Heart left ventricle (tissue), 16 donors: ENCODE measurements around the gene DNAJC11. TPM values are rescaled to one million over a fixed set of nuclear protein-coding genes. Genes with fewer than 3 reads are reported as not detected.
"Not testable (repeated sequence)": the region's sequence is repeated elsewhere in the genome, so short reads cannot be mapped to it uniquely, and the experiment has no call there.

Source experiments
- ATAC-seq, 4 donors: fragments of 200-7000 bp; cut with Tn5 transposase; one replicate each; pipeline ENCODE4 v1.9.1; 2020 to 2022; ENCODE audit warnings: moderate library complexity in 4 of 4, mild to moderate bottlenecking in 3 of 4, moderate number of reproducible peaks in 1 of 4
- DNase-seq, 5 donors: peaks; one replicate each; pipeline ENCODE4 v3.0.0-alpha.2; 2020
- H3K27ac ChIP-seq, 12 donors: fragments of 200-600 bp; sonication (generic) in 4 of 12; one replicate each; pipeline versions ENCODE4 v1.5.0 to v1.8.0; 2016 to 2022; ENCODE audit warnings: mild to moderate bottlenecking in 2 of 12
- H3K27me3 ChIP-seq, 9 donors: fragments of 200-600 bp; sonication (generic) in 2 of 9; one replicate each; pipeline versions ENCODE4 v1.5.1 to v1.8.0; 2016 to 2022; ENCODE audit warnings: mild to moderate bottlenecking in 3 of 9
- H3K36me3 ChIP-seq, 9 donors: fragments of 200-600 bp; sonication (generic) in 2 of 9; one replicate each; pipeline versions ENCODE4 v1.5.0 to v1.8.0; 2018 to 2022; ENCODE audit warnings: mild to moderate bottlenecking in 2 of 9
- H3K4me1 ChIP-seq, 12 donors: fragments of 200-600 bp; sonication (generic) in 4 of 12; one replicate each; pipeline versions ENCODE4 v1.5.0 to v1.8.0; 2016 to 2022; ENCODE audit warnings: mild to moderate bottlenecking in 3 of 12
- H3K4me3 ChIP-seq, 12 donors: fragments of 200-600 bp; sonication (generic) in 4 of 12; one replicate each; pipeline versions ENCODE4 v1.5.0 to v1.8.0; 2017 to 2022; ENCODE audit warnings: mild to moderate bottlenecking in 9 of 12, moderate library complexity in 4 of 12
- H3K9me3 ChIP-seq, 12 donors: fragments of 200-600 bp; sonication (generic) in 4 of 12; one replicate each; pipeline versions ENCODE4 v1.5.0 to v1.8.0; 2016 to 2022; ENCODE audit warnings: mild to moderate bottlenecking in 1 of 12
- CTCF ChIP-seq, 12 donors: fragments of 200-600 bp; sonication (generic) in 4 of 12; IDR thresholded peaks; one replicate each; pipeline versions ENCODE4 v1.5.0 to v1.8.0; 2018 to 2022; ENCODE audit warnings: antibody characterized with exemption in 12 of 12, mild to moderate bottlenecking in 5 of 12
- POLR2A ChIP-seq, 2 donors: fragments of 450-650 bp; IDR thresholded peaks; one replicate each; pipeline ENCODE4 v1.6.1; 2017; ENCODE audit warnings: antibody characterized with exemption in 2 of 2, mild to moderate bottlenecking in 2 of 2, moderate library complexity in 2 of 2
- WGBS, 4 donors: extraction: QIAGEN DNeasy Blood & Tissue Kit in 2 of 4; methylation state at CpG; one replicate each; pipeline versions ENCODE4 v1.1.5 to v1.1.7; 2013 to 2018; 5-methylcytosine and 5-hydroxymethylcytosine counted together
- intact Hi-C, 10 donors: fragments of 100-400 bp; cut with DNase I; formaldehyde crosslinking; loops; one replicate each; pipeline versions ENCODE4 v1.11.1 to v1.14.2; 2022
- polyA plus RNA-seq, 2 donors: library from polyadenylated mRNA; stranded (reverse); fragments of 200-250 nt; gene quantifications; one replicate each; pipeline ENCODE4 v1.2.3, GENCODE V29; 2013
- total RNA-seq, 9 donors: library from RNA; depleted of rRNA in 2 of 9; stranded (reverse); fragments of >200 nt in 2 of 9; fragmentation: NEBNext Ultra II Directional in 3 of 9; extraction: Animal tissue kit (Norgen Biotek cat#: 25700) in 3 of 9; gene quantifications; one replicate each; pipeline versions ENCODE4 v1.1.0 to v1.2.4, GENCODE V29; 2016 to 2023
- donor health status: ischemic (EF 13 %, LVEDD 7.1; RV severe dilation, severe dysfunction).
- donor health status: healthy with polysubstance abuse.
- donor health status: DM: no; HTN: yes; CAD: no.
- donor health status: DM: no; HTN: no; CAD: no.
- donor health status: ischemic (EF 25% LVEDD 6.9; RV normal size, moderate dysfunction).
- donor health status: ischemic (EF 25% LVEDD 5.7; RV mildly dilated, moderate dysfunction).
- donor health status: healthy.
- donor health status: DM: yes; HTN: yes; CAD: no.
- donor health status: ischemic (EF 35%, LVEDD 5.7; RV mildly dilated, moderate dysfunction).
- donor health status: nonischemic (EF 11% LVEDD 7.7; RV severe dilation, severe dysfunction).
- donor health status: DM: yes; HTN: yes; CAD: no.
- donor health status: PGD.
- donor health status: ischemic (EF 29% LVEDD 5.4; RV normal size, mild dysfunction).
- donor health status: nonischemic (EF 23%, LVEDD 6.1; RV moderate dilation, normal function).

The DNAJC11 gene
- total and polyA plus RNA-seq, 11 donors = 42.4 to 67.4 (median 51.7) TPM

DNA sequence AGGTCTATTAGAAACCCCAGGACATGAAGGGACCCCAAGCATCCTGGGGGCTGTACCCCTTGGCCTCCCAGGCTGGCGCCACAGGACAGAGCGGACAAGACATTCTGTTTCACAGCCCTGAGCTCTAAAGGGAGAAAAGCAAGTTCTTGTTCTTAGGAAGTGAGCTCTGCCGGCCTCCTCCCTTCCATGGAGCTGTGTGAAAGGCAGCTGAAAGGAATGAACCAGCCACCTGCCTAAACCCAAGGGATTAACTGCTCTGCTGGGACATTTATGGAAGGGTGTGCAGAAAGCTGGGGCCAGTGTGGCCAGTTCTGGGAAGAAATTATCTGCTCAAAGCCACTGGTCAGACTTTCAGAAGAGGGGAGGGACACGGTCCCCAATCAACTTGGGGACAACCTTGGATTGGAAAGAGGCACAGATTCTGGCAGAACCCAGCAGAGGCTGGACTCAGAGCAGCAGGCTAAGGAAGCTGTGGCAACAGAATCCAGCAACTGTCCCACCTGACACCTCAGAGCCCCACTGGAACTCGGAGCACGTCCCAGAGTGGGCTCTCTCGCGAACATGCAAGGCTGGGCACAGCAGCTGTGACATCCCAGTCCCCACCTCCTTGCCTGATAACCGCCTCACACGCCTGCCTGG lies 101.1 kb downstream of the DNAJC11 start:
- 12 to 24% (median 15%) methylated on average over 7 to 10 of the region's 10 CpGs for WGBS, 4 donors
- no peak for DNase-seq

GRCh38 chr1:6599991-6600390 lies 101.6 kb downstream of the DNAJC11 start:
- peaks cover 15 to 76% (median 66%) of the 10 kb centered on the region in 12 donors for H3K4me1 ChIP-seq
- H3K36me3 ChIP-seq = peaks cover 0 to 45% (median 40%) of the 10 kb centered on the region in 9 donors
- DNase-seq, H3K27me3 ChIP-seq, H3K9me3 ChIP-seq, ATAC-seq: not testable (repeated sequence)
- WGBS, 4 donors = 59 to 72% (median 64%) methylated on average over 8 of the region's 8 CpGs
- peak overlapping the region; percentile 72 to 96 (median 86) for H3K4me3 ChIP-seq
- peak overlapping the region; percentile 92 to 100 (median 99) for H3K27ac ChIP-seq
- intact Hi-C loops = loop anchor here in 2 of 10 donors (2.0 to 5.0 kb wide), 3 partner anchors 19 to 102 kb away; partner anchors contain the start of genes DNAJC11 (in 1 of the 2) and THAP3 (in 1 of the 2)

More for the DNA sequence above, 101.1 kb downstream of the DNAJC11 start:
- TF ChIP-seq CTCF (IDR thresholded peaks at IDR 0.05) (no peak), POLR2A (IDR thresholded peaks at IDR 0.05) (no peak)
- Histone ChIP-seq H3K4me1 (peaks cover 18 to 75% (median 68%) of the 10 kb centered on the region in 12 donors), H3K9me3 (no peaks in the 10 kb centered on the region), H3K4me3 (peak overlapping the region; percentile 72 to 96 (median 86)), H3K27ac (peak overlapping the region; percentile 92 to 100 (median 99)), H3K27me3 (no peaks in the 10 kb centered on the region), H3K36me3 (peaks cover 0 to 39% (median 35%) of the 10 kb centered on the region in 9 donors)
- intact Hi-C loops = loop anchor here in 2 of 10 donors (2.0 to 5.0 kb wide), 3 partner anchors 20 to 102 kb away; partner anchors contain the start of genes DNAJC11 (in 1 of the 2) and THAP3 (in 1 of the 2)
- ATAC-seq = peak; percentile 0 to 46 (median 8)

DNA sequence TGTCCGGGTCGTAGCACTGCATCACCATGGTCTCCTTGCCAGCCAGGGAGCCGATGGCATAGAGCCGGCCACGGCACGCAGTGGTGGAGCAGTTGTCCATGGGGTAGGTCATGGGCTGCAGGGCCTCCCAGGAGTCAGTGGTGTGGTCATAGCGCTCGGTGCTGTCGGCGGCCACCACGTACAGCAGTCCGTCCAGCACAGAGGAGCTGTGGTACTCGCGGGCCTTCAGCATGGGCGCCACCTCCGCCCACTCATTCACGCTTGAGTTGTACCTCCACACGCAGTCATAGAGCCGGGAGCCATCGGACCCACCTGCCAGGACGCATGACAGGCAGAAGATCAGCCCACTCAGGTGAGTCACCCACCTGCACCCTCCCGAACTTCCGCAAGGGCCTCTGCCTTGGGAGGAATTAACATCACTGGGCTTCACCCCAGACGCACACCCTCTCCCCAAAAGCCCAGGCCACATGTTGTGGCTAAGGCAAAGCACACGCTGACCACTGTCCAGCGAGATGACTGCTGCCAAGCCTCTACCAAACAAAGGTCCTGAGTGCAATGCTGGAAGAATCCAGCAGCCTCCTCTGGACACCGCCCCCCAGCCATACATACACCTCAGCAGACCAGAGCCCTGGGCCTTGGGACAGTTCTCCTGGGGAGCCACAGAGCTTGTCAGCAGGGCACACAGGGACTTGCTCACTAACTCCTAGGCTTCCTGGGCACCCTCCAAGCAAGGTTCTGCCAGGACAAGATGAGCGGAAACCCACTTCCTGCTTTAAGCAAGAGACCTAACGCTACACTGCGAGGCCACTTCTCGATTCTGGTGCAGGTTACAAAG lies 102.3 kb downstream of the DNAJC11 start:
- peaks cover 0 to 51% (median 46%) of the 10 kb centered on the region in 9 donors for H3K36me3 ChIP-seq
- H3K4me1 ChIP-seq = peaks cover 14 to 76% (median 60%) of the 10 kb centered on the region in 12 donors
- no peaks in the 10 kb centered on the region for H3K9me3 ChIP-seq
- no peak for TF ChIP-seq CTCF (IDR thresholded peaks at IDR 0.05)
- TF ChIP-seq POLR2A (IDR thresholded peaks at IDR 0.05) = no peak
- DNase-seq = no peak
- intact Hi-C loops = no loop called here
- peak overlapping the region in 10 of 12 donors; percentile 33 to 100 (median 99) for H3K27ac ChIP-seq
- ATAC-seq = no peak
- WGBS, 4 donors = 52 to 71% (median 68%) methylated on average over 23 to 31 of the region's 31 CpGs
- no peaks in the 10 kb centered on the region for H3K27me3 ChIP-seq
- H3K4me3 ChIP-seq = peak overlapping the region in 10 of 12 donors; percentile 72 to 96 (median 86)

GRCh38 chr1:6597777-6598131 lies 103.9 kb downstream of the DNAJC11 start:
- Histone ChIP-seq H3K4me3 (peak overlapping the region in 2 of 12 donors; percentile 2 to 4), H3K36me3 (peaks cover 0 to 67% (median 62%) of the 10 kb centered on the region in 9 donors), H3K4me1 (peaks cover 10 to 80% (median 49%) of the 10 kb centered on the region in 12 donors), H3K27me3 (no peaks in the 10 kb centered on the region), H3K27ac (peak overlapping the region in 11 of 12 donors; percentile 15 to 100 (median 67)), H3K9me3 (no peaks in the 10 kb centered on the region)
- intact Hi-C loops = no loop called here
- DNase-seq = no peak
- ATAC-seq = no peak
- 64 to 71% (median 67%) methylated on average over 5 to 6 of the region's 6 CpGs for WGBS, 4 donors
- TF ChIP-seq POLR2A (IDR thresholded peaks at IDR 0.05) = no peak
- no peak for TF ChIP-seq CTCF (IDR thresholded peaks at IDR 0.05)
